Mucosa of stomach (tissue), 1 donor: ENCODE results near the gene PNPLA6.

Source experiments
- H3K27me3 ChIP-seq: one replicate; pipeline ENCODE4 v1.7.0; 2013; ENCODE audit warnings: mild to moderate bottlenecking, low read length; ENCODE audit not compliant: control insufficient read depth, insufficient read depth
- H3K36me3 ChIP-seq: one replicate; pipeline ENCODE4 v1.7.0; 2013; ENCODE audit warnings: low read length; ENCODE audit not compliant: control insufficient read depth, insufficient read depth
- H3K4me1 ChIP-seq: one replicate; pipeline ENCODE4 v1.7.0; 2013; ENCODE audit warnings: mild to moderate bottlenecking, low read length; ENCODE audit not compliant: control insufficient read depth, insufficient read depth
- H3K4me3 ChIP-seq: one replicate; pipeline ENCODE4 v1.7.0; 2013; ENCODE audit warnings: low read length
- H3K9ac ChIP-seq: one replicate; pipeline ENCODE4 v1.7.0; 2013; ENCODE audit warnings: mild to moderate bottlenecking, low read length, moderate library complexity
- H3K9me3 ChIP-seq: one replicate; pipeline ENCODE4 v1.7.0; 2013; ENCODE audit warnings: mild to moderate bottlenecking, low read length, moderate library complexity; ENCODE audit not compliant: control insufficient read depth
- donor health status: Pancreatic carcinoma.

The PNPLA6 gene

DNA sequence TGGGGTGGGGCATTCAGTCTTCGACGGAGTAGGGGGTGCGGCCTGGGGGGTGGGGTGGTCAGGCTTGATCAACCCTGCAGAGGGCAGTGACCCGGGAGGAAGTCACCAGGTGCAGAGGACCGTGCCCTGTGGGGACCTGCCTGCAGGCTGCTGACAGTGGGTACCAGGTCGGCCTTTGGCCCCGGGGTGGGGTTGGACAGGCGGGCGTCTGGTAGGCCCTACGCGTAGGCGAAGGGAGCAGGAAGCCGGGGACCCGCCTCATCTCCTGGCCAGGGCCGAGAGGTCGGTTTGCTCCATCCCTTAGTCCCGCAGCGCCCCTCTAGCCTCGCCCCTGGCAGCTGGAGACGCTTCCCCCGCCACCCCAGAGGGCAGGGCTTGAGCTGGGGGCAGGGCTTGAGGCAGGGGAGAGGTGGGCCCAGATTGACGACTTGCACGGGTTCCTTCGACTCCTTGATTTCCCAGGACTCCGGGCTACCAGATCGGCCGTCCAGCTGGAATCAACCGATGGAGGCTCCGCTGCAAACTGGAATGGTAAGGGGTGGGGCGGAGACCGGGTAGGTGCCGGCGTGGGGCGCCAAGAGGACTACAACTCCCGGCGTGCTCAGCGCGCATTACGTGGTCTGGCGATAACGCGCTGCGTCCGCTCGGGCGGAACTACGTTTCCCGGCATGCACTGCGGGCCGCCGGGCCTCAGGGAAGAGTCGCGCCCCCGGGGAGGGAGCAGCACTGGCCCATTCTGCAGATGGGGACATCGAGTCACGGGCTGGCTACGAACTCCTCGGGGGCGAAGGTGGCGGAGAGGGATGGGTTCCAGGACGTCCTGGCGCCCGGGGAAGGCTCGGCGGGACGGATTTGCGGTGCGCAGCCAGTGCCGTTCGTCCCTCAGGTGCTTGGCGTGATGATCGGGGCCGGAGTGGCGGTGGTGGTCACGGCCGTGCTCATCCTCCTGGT, at the start of gene PNPLA6:
Gene PNPLA6 (plus strand): TSS at position 671 of the 951 bp plus-strand sequence. CDS start 72 bp downstream, at position 743.
- Histone ChIP-seq H3K9ac (peak within 1 kb of the TSS; percentile 85), H3K36me3 (no peaks in the 10 kb centered on the region), H3K4me3 (peak within 1 kb of the TSS; percentile 94), H3K9me3 (no peaks in the 10 kb centered on the region), H3K4me1 (peaks cover 4% of the 10 kb centered on the region), H3K27me3 (no peaks in the 10 kb centered on the region)

DNA sequence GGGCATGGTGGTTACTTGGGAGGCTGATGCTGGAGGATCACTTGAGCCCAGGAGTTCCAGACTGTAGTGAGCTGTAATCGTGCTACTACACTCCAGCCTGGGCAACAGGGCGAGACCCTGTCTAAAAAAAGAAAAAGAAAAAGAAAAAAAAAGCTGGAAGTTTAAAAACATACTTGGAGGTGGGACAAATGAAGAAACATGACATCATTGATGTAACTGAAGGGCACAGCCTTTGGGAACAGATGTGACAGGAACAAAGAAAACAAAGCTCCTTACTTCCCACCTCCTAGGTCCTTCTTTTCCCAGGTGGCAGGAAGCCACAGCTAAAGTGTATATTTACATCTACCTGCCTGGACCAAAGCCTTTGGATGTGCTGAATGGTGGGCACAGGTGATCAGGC, 48.6 kb upstream of the PNPLA6 start:
- Histone ChIP-seq H3K27me3 (no peaks in the 10 kb centered on the region), H3K9me3 (no peaks in the 10 kb centered on the region), H3K9ac (no peak overlapping the region), H3K36me3 (no peaks in the 10 kb centered on the region), H3K4me1 (peaks cover 23% of the 10 kb centered on the region), H3K4me3 (no peak overlapping the region)

DNA sequence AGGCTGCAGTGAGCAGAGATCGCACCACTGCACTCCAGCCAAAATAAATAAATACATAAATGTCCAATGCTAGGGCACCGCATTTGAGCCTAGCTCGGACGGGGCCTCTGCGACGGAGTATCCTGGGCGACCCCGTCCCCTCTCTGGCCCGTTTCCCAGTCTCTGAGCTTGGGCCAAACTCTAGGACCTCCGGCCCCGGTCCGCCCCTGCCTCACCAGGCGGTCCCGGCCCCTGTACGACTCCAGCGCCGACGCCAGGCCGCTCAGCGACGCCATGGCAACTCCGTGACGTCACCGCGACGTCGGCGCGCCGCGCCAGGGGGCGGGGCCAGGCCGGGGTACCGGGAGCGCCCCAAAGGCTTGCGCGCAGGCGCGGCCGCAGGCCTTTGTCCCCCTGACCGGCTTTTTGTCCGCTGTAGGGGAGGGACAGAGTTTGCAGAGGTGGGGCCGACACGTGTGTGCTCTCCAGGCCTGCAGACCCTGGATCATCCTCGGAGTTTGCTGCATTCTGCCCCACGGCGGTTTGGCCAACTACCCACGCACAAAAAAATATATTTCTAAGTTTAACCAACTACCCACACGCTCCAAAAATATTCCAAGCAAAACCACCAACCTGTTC, 46.7 kb upstream of the PNPLA6 start, which contains the start of gene PEX11G:
Gene PEX11G (minus strand): TSS at position 300 of the 618 bp plus-strand sequence. CDS start 25 bp downstream, at position 275.
- H3K9me3 ChIP-seq: no peaks in the 10 kb centered on the region
- H3K27me3 ChIP-seq: no peaks in the 10 kb centered on the region
- H3K4me1 ChIP-seq: peaks cover 14% of the 10 kb centered on the region
- no peaks in the 10 kb centered on the region for H3K36me3 ChIP-seq
- H3K4me3 ChIP-seq: peak within 1 kb of the TSS; percentile 48
- peak within 1 kb of the TSS; percentile 83 for H3K9ac ChIP-seq

DNA sequence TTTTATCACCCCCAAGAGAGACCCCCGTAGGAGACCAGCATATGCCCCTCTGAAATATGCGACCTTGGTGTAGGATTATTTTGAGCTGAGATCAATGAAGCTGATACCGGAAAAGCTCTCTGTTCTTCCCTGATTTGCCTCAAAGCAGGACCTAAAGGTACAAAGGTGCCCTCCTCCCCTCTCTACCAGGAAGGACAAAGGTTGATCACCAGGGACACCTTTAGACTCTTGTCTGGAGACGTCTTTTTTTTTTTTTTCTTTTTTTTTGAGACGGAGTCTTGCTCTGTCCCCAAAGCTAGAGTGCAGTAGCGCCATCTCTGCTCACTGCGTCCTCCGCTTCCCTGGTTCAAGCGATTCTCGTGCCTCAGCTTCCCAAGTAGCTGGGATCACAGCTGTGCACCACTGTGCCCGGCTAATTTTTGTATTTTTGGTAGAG, 45.9 kb upstream of the PNPLA6 start:
- Histone ChIP-seq H3K9me3 (no peaks in the 10 kb centered on the region), H3K27me3 (no peaks in the 10 kb centered on the region), H3K36me3 (no peaks in the 10 kb centered on the region), H3K4me3 (no peak overlapping the region), H3K4me1 (peaks cover 18% of the 10 kb centered on the region), H3K9ac (no peak overlapping the region)

DNA sequence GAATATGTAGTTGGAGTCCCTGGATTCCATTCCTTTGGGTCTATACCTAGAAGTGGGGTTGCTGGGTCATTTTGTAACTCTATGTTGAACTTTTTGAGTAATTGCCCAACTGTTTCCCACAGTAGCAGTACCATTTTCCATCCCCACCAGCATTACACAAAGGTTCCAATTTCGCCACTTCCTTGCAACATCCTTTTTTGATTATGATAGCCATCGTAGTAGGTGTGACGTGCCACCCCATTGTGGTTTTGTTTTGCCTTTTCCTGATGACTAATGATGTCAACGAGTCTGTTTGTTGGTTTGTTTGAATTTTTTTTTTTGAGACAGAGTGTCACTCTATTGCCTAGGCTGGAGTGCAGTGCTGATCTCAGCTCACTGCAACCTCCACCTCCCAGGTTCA, 43.4 kb upstream of the PNPLA6 start:
- H3K36me3 ChIP-seq: no peaks in the 10 kb centered on the region
- H3K4me1 ChIP-seq: peaks cover 18% of the 10 kb centered on the region
- H3K9ac ChIP-seq: no peak overlapping the region
- H3K9me3 ChIP-seq: no peaks in the 10 kb centered on the region
- H3K27me3 ChIP-seq: no peaks in the 10 kb centered on the region
- H3K4me3 ChIP-seq: no peak overlapping the region

DNA sequence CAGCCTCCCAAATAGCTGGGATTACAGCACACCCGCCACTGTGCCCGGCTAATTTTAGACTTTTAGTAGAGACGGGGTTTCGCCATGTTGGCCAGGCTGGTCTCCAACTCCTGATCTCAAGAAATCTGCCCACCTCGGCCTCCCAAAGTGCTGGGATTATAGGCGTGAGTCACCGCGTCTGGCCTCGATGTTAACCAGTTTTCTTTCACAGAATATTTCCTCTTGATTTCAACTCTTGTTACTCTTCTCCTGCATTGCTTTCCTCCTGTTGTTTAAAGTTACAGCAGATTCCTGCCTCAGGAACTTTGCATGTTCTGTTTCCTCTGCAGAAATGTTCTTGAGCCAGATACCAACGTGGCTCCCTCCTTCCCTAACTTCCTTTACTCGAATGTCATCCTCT, 43.0 kb upstream of the PNPLA6 start:
- no peaks in the 10 kb centered on the region for H3K27me3 ChIP-seq
- H3K4me3 ChIP-seq: no peak overlapping the region
- peaks cover 18% of the 10 kb centered on the region for H3K4me1 ChIP-seq
- no peak overlapping the region for H3K9ac ChIP-seq
- no peaks in the 10 kb centered on the region for H3K36me3 ChIP-seq
- no peaks in the 10 kb centered on the region for H3K9me3 ChIP-seq

DNA sequence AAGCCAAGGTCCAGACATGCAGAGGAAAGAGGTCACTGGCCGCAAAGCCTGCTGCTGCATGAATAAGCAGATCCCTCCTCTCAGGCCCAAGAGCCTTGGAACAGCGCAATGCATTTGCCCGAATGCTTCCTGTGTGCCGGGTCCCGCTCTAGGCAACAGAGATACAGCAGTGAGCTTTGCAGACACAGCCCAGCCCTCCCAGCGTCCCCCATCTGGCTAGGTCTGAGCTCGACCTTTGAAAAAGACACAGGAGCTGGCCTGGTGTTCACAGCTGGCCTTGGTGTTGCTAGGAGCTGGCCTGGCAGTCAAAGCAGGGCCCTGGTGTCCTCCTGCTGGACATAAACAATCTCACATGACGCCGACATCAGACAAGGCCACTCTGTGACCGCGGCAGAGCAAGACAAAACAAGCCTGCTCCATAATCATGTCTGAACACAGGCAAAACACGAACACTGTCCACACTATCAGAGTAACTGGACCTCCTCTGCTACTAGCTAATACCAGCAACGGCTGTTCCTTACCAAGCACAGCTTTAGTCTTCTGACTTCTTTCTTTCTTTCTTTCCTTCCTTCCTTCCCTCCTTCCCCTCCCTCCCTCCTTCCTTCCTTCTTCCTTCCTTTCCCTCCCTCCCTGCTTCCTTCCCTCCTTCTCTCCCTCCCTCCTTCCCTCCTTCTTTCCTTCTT, 41.0 kb upstream of the PNPLA6 start:
- Histone ChIP-seq H3K27me3 (no peaks in the 10 kb centered on the region), H3K4me3 (no peak overlapping the region), H3K4me1 (peaks cover 8% of the 10 kb centered on the region), H3K36me3 (no peaks in the 10 kb centered on the region), H3K9ac (no peak overlapping the region), H3K9me3 (no peaks in the 10 kb centered on the region)

DNA sequence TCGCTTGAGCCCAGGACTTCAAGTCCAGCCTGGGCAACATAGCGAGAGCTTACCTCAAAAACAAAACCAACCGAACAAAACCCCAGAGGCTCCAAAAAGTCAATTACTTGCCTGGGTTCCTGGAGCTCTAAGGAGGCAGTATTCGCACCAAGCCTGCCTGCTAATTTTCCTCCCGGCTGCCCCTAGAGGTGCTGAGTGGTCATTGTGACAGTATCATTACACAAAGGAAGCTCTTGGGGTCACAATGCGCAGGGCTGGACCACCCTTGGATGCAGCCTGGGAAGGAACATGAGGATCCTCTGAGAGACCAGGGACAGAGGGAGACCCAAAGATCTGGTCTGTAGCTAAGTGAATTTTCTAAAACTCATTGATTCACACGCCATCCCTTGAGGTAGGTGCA, 38.2 kb upstream of the PNPLA6 start:
- Histone ChIP-seq H3K9me3 (no peaks in the 10 kb centered on the region), H3K9ac (no peak overlapping the region), H3K4me1 (peaks cover 4% of the 10 kb centered on the region), H3K27me3 (peaks cover 4% of the 10 kb centered on the region), H3K4me3 (no peak overlapping the region), H3K36me3 (no peaks in the 10 kb centered on the region)

DNA sequence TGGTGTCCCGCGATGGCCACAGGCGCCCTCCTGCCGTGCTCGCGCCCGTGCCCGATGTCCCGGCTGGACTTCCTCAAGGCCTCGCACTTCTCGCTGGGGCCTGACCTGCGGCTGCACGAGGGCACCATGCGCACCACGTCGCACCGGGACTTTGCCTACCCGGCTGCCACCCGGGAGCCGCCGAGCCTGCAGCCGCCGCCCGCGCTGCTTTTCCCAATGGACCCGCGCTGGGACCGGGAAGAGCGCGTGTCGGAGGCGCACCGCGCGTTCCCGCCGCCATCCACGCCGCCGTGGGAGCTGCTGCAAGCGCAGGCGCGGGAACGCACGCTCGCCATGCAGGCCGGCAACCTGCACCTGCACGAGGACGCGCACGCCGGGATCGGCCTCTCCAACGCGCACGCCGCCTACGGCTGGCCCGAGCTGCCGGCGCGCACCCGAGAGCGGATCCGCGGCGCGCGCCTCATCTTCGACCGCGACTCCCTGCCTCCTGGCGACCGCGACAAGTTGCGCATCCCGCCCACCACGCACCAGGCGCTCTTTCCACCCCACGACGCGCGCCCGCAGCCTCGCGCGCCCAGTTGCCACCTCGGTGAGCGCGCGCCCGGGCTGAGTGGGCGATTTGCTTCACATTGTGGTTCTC, 34.6 kb upstream of the PNPLA6 start:
- no peak overlapping the region for H3K9ac ChIP-seq
- peaks cover 10% of the 10 kb centered on the region for H3K4me1 ChIP-seq
- no peaks in the 10 kb centered on the region for H3K9me3 ChIP-seq
- H3K4me3 ChIP-seq: no peak overlapping the region
- H3K27me3 ChIP-seq: peaks cover 4% of the 10 kb centered on the region
- H3K36me3 ChIP-seq: no peaks in the 10 kb centered on the region

DNA sequence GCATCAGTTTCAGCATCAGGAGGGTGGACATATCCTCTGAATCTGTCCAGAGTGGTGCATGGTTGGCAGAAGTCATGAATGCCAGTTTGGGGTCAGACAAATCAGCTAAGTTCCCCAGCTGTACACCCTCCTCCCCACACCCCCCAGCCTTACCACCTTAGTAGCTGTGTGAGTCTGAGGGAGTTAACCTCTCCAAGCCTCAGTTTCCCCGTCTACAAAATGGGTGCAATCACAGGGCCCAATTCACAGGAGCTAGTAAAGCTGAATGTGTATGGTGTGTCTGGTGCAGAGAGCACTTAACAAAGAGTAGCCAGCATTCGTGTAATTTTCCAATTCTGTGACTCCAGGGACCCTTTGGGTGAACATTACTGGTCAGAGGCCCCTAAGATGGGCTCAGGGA, 33.0 kb upstream of the PNPLA6 start:
- peaks cover 4% of the 10 kb centered on the region for H3K27me3 ChIP-seq
- no peak overlapping the region for H3K9ac ChIP-seq
- H3K36me3 ChIP-seq: no peaks in the 10 kb centered on the region

DNA sequence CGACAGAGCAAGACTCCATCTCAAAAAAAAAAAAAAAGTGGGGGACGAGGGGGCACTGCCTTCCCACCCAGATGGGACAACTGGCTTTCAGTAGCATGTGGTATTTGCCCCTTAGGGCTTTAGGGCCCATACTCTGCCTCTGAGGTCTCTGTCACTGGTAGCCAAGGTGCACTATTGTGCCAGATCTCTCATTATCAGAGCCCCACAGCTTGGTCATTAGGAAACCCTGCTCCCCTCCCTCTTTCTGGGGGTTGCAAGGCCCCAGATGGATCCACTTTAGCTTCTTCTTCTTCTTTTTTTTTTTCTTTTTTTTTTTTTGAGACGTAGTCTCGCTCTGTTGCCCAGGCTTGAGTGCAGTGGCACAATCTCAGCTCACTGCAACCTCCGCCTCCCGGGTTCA, 30.8 kb upstream of the PNPLA6 start:
- no peaks in the 10 kb centered on the region for H3K9me3 ChIP-seq
- H3K4me1 ChIP-seq: peaks cover 17% of the 10 kb centered on the region
- no peak overlapping the region for H3K9ac ChIP-seq
- H3K4me3 ChIP-seq: no peak overlapping the region
- H3K36me3 ChIP-seq: no peaks in the 10 kb centered on the region
- peaks cover 4% of the 10 kb centered on the region for H3K27me3 ChIP-seq

More for the DNA sequence above, 33.0 kb upstream of the PNPLA6 start:
- H3K4me3 ChIP-seq: no peak overlapping the region
- H3K9me3 ChIP-seq: no peaks in the 10 kb centered on the region
- H3K4me1 ChIP-seq: peaks cover 10% of the 10 kb centered on the region
